ENCODE results near the gene CTXND1.

The CTXND1 gene

DNA sequence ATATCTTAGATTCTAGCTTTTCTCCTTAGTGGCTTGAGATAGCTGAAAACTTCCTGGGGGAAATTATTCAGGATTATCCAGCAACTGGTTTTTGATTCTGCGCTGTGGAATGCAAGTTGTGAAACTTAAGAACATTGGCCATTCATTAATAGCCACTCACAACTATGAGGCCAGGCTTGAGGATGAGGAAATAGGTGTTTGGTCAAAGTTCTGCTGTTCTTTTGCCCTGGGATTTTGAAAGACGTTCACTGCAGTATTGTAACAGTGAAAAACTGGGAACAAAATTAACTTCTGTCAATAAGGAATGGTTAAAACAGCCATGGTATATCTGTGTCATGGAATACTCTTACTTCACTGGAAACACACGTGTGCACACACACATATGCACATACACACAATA, 44.1 kb downstream of the CTXND1 start:
- Histone ChIP-seq H3K4ac (ENCODE audit: low read depth, low read length) (no peak overlapping the region), H3K27me3 (ENCODE audit: insufficient read depth, low read length, poor library complexity) (no peaks in the 10 kb centered on the region), H3K18ac (ENCODE audit: low read length) (no peak overlapping the region), H2BK120ac (ENCODE audit: low read depth, low read length) (no peak overlapping the region), H3K27ac (ENCODE audit: low read depth, low read length) (no peak overlapping the region), H3K79me1 (ENCODE audit: low read length) (no peaks in the 10 kb centered on the region), H2AK5ac (ENCODE audit: low read length) (no peak overlapping the region), H3K4me3 (ENCODE audit: low read length) (no peak overlapping the region), H3K79me2 (ENCODE audit: control insufficient read depth, insufficient read depth, low read length) (no peaks in the 10 kb centered on the region), H3K4me2 (ENCODE audit: low read length) (no peak overlapping the region), H3K23ac (ENCODE audit: low read length) (no peak overlapping the region), H3K36me3 (ENCODE audit: control insufficient read depth, insufficient read depth, low read length) (no peaks in the 10 kb centered on the region), H2BK15ac (replicated peaks; ENCODE audit: low read depth) (no peak overlapping the region), H3K9ac (ENCODE audit: low read length) (no peak overlapping the region), H3K56ac (ENCODE audit: low read length) (no peak overlapping the region), H2BK5ac (ENCODE audit: low read length) (no peak overlapping the region), H4K5ac (ENCODE audit: low read length) (no peak overlapping the region), H4K8ac (ENCODE audit: low read depth, low read length) (no peak overlapping the region), H3K4me1 (ENCODE audit: control insufficient read depth, low read depth, low read length) (no peaks in the 10 kb centered on the region)
- DNase-seq, result peak; percentile 26
- WGBS (ENCODE audit: extremely low coverage, insufficient coverage, low lambda C conversion rate), result no CpG with 5 or more reads among the region's 3 CpGs

DNA sequence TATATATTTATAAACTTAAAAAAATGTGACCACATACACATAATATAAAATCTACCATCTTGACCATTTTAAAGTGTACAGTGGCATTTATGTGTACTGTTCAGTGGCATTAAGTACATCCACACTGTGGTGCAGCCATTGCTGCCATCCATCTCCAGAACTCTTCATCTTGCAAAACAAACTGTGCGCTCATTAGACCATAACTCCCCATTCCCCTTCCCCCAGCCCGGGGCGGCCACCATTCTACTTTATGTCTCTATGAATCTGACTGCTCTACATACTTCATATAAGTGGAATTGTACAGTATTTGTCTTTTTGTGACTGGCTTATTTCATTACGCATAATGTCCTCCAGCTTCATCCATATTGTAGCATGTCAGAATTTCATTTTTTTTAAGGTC, 47.8 kb downstream of the CTXND1 start:
- WGBS (ENCODE audit: extremely low coverage, insufficient coverage, low lambda C conversion rate), result no CpG with 5 or more reads among the region's 4 CpGs
- H2BK120ac ChIP-seq (ENCODE audit: low read depth, low read length), result no peak overlapping the region

DNA sequence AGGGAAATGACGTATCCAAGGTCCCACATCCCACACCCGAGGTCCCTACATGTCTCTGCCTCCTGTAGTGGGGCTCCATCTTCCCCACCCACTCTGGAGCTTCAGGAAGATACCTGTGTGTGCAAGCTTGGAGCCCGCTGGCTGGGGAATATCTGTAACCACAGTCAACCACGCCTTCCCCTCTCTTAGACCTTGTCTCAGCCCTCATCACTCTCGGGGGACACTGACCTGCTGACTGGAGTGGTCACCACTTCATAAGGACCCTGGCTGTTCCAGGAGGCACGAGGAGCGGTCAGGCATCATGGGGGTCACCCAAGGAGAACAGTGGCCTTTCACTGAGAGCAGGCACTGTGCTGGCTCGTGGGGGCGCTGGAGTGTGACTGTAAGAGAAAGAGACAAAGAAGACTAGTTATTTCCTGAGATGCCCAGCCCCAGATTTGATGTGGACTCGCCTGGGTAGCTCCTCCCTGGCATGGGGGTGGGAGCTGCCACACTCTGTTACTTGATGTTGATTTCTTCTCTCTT, 48.6 kb downstream of the CTXND1 start:
- WGBS (ENCODE audit: extremely low coverage, insufficient coverage, low lambda C conversion rate), result no CpG with 5 or more reads among the region's 10 CpGs
- Histone ChIP-seq H3K4me2 (ENCODE audit: low read length) (no peak overlapping the region), H3K9ac (ENCODE audit: low read length) (no peak overlapping the region), H3K4me3 (ENCODE audit: low read length) (no peak overlapping the region), H3K4me1 (ENCODE audit: control insufficient read depth, low read depth, low read length) (peaks cover 2% of the 10 kb centered on the region), H4K8ac (ENCODE audit: low read depth, low read length) (no peak overlapping the region), H4K5ac (ENCODE audit: low read length) (no peak overlapping the region), H3K56ac (ENCODE audit: low read length) (no peak overlapping the region), H3K79me1 (ENCODE audit: low read length) (no peaks in the 10 kb centered on the region), H3K27ac (ENCODE audit: low read depth, low read length) (no peak overlapping the region), H3K79me2 (ENCODE audit: control insufficient read depth, insufficient read depth, low read length) (no peaks in the 10 kb centered on the region), H3K4ac (ENCODE audit: low read depth, low read length) (no peak overlapping the region), H2AK5ac (ENCODE audit: low read length) (no peak overlapping the region), H3K27me3 (ENCODE audit: insufficient read depth, low read length, poor library complexity) (no peaks in the 10 kb centered on the region), H3K18ac (ENCODE audit: low read length) (no peak overlapping the region), H2BK15ac (replicated peaks; ENCODE audit: low read depth) (no peak overlapping the region), H2BK5ac (ENCODE audit: low read length) (no peak overlapping the region), H2BK120ac (ENCODE audit: low read depth, low read length) (no peak overlapping the region), H3K36me3 (ENCODE audit: control insufficient read depth, insufficient read depth, low read length) (no peaks in the 10 kb centered on the region), H3K23ac (ENCODE audit: low read length) (no peak overlapping the region)
- DNase-seq, result peak; percentile 10

More for the DNA sequence above, 47.8 kb downstream of the CTXND1 start:
- H3K56ac ChIP-seq (ENCODE audit: low read length), result no peak overlapping the region
- no peaks in the 10 kb centered on the region for H3K79me1 ChIP-seq (ENCODE audit: low read length)
- H3K4ac ChIP-seq (ENCODE audit: low read depth, low read length), result no peak overlapping the region
- no peak overlapping the region for H2AK5ac ChIP-seq (ENCODE audit: low read length)
- no peak overlapping the region for H3K4me2 ChIP-seq (ENCODE audit: low read length)
- no peak overlapping the region for H2BK5ac ChIP-seq (ENCODE audit: low read length)
- no peak overlapping the region for H3K27ac ChIP-seq (ENCODE audit: low read depth, low read length)
- H4K5ac ChIP-seq (ENCODE audit: low read length), result no peak overlapping the region
- H3K27me3 ChIP-seq (ENCODE audit: insufficient read depth, low read length, poor library complexity), result no peaks in the 10 kb centered on the region
- H3K36me3 ChIP-seq (ENCODE audit: control insufficient read depth, insufficient read depth, low read length), result no peaks in the 10 kb centered on the region
- H3K23ac ChIP-seq (ENCODE audit: low read length), result no peak overlapping the region
- no peak overlapping the region for H3K18ac ChIP-seq (ENCODE audit: low read length)
- H3K9ac ChIP-seq (ENCODE audit: low read length), result no peak overlapping the region
- no peak overlapping the region for H3K4me3 ChIP-seq (ENCODE audit: low read length)
- no peak for DNase-seq
- H3K79me2 ChIP-seq (ENCODE audit: control insufficient read depth, insufficient read depth, low read length), result no peaks in the 10 kb centered on the region
- peaks cover 2% of the 10 kb centered on the region for H3K4me1 ChIP-seq (ENCODE audit: control insufficient read depth, low read depth, low read length)
- H4K8ac ChIP-seq (ENCODE audit: low read depth, low read length), result no peak overlapping the region
- H2BK15ac ChIP-seq (replicated peaks; ENCODE audit: low read depth), result no peak overlapping the region

DNA sequence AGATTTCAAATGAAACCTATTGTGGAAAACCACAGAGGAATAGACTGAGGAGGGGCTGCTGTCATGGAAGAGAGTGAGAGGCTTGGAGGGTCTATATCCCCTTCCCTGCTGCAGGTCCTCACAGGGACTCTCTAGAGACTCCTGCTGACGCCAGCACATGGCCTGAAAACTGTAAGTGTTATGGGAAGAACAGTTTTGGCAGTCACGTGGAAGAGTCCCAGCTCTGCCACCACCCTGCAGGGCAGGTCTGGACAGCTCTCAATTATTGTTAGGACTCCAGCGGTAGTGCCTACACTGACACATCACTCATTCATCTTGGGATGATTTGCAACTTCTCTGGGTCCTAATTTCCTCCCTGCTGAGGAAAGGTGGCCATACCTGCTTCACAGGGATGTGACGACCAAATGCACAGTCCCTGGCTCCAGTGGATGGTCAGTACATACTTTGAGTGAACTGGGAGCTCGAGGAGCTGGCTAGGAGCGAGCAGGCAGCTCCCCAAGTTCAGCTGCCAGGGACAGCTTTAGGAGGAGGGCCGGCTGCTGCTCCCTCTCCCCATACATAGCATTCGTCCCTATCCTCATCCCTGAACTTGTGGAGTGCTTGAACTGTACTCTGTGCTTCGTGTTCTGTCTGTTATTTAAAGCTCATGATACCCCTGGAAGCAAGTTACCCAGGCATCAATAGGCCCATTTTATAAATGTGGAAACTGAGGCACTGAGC, 49.2 kb downstream of the CTXND1 start:
- Histone ChIP-seq H3K23ac (ENCODE audit: low read length) (no peak overlapping the region), H4K8ac (ENCODE audit: low read depth, low read length) (no peak overlapping the region), H3K4me2 (ENCODE audit: low read length) (no peak overlapping the region), H4K5ac (ENCODE audit: low read length) (no peak overlapping the region), H2BK15ac (replicated peaks; ENCODE audit: low read depth) (no peak overlapping the region), H2AK5ac (ENCODE audit: low read length) (no peak overlapping the region), H3K79me2 (ENCODE audit: control insufficient read depth, insufficient read depth, low read length) (no peaks in the 10 kb centered on the region), H3K27me3 (ENCODE audit: insufficient read depth, low read length, poor library complexity) (no peaks in the 10 kb centered on the region), H3K36me3 (ENCODE audit: control insufficient read depth, insufficient read depth, low read length) (no peaks in the 10 kb centered on the region), H3K4me1 (ENCODE audit: control insufficient read depth, low read depth, low read length) (peaks cover 2% of the 10 kb centered on the region), H3K9ac (ENCODE audit: low read length) (no peak overlapping the region), H3K56ac (ENCODE audit: low read length) (no peak overlapping the region), H3K18ac (ENCODE audit: low read length) (no peak overlapping the region), H2BK5ac (ENCODE audit: low read length) (no peak overlapping the region), H3K4ac (ENCODE audit: low read depth, low read length) (no peak overlapping the region), H3K79me1 (ENCODE audit: low read length) (no peaks in the 10 kb centered on the region), H2BK120ac (ENCODE audit: low read depth, low read length) (no peak overlapping the region), H3K27ac (ENCODE audit: low read depth, low read length) (no peak overlapping the region), H3K4me3 (ENCODE audit: low read length) (no peak overlapping the region)
- no CpG with 5 or more reads among the region's 9 CpGs for WGBS (ENCODE audit: extremely low coverage, insufficient coverage, low lambda C conversion rate)
- DNase-seq, result no peak

DNA sequence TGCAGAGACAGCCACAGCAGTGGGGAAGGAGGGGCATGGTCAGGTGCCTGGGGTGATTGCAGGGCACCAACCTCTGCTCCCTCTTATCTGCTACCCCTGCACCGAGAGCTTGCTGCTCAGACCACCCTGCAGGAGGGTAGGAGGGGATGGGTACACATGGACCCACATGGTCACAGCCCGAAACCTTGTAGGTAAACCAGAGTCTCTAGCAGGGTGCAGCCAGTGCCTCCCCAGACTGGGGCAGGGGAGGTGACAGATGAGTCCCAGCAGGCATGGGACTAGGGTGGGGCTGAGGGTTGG, 50.0 kb downstream of the CTXND1 start:
- Histone ChIP-seq H3K4me2 (ENCODE audit: low read length) (no peak overlapping the region), H2BK5ac (ENCODE audit: low read length) (no peak overlapping the region), H3K23ac (ENCODE audit: low read length) (no peak overlapping the region), H3K4ac (ENCODE audit: low read depth, low read length) (no peak overlapping the region), H3K27ac (ENCODE audit: low read depth, low read length) (no peak overlapping the region), H3K79me1 (ENCODE audit: low read length) (no peaks in the 10 kb centered on the region), H3K27me3 (ENCODE audit: insufficient read depth, low read length, poor library complexity) (no peaks in the 10 kb centered on the region), H2BK120ac (ENCODE audit: low read depth, low read length) (no peak overlapping the region), H3K9ac (ENCODE audit: low read length) (no peak overlapping the region), H2AK5ac (ENCODE audit: low read length) (no peak overlapping the region), H3K36me3 (ENCODE audit: control insufficient read depth, insufficient read depth, low read length) (no peaks in the 10 kb centered on the region), H3K4me3 (ENCODE audit: low read length) (no peak overlapping the region), H3K79me2 (ENCODE audit: control insufficient read depth, insufficient read depth, low read length) (no peaks in the 10 kb centered on the region), H3K56ac (ENCODE audit: low read length) (no peak overlapping the region), H3K4me1 (ENCODE audit: control insufficient read depth, low read depth, low read length) (peaks cover 2% of the 10 kb centered on the region), H3K18ac (ENCODE audit: low read length) (no peak overlapping the region), H4K8ac (ENCODE audit: low read depth, low read length) (no peak overlapping the region), H4K5ac (ENCODE audit: low read length) (no peak overlapping the region), H2BK15ac (replicated peaks; ENCODE audit: low read depth) (no peak overlapping the region)
- no peak for DNase-seq
- WGBS (ENCODE audit: extremely low coverage, insufficient coverage, low lambda C conversion rate), result no CpG with 5 or more reads among the region's 2 CpGs

Measured in mesendoderm (in vitro differentiated cells).